HG03521 (cell line): ENCODE data around the gene PPARD.
A peak's percentile ranks its signal among the peaks of the same experiment; 100 is the strongest.

Source experiments
- ATAC-seq: cut with Tn5 transposase; IDR thresholded peaks from one replicate; pipeline ENCODE4 v1.9.1; 2021; ENCODE audit warnings: mild to moderate bottlenecking, moderate library complexity; ENCODE audit not compliant: unreplicated experiment

PPARD gene

DNA sequence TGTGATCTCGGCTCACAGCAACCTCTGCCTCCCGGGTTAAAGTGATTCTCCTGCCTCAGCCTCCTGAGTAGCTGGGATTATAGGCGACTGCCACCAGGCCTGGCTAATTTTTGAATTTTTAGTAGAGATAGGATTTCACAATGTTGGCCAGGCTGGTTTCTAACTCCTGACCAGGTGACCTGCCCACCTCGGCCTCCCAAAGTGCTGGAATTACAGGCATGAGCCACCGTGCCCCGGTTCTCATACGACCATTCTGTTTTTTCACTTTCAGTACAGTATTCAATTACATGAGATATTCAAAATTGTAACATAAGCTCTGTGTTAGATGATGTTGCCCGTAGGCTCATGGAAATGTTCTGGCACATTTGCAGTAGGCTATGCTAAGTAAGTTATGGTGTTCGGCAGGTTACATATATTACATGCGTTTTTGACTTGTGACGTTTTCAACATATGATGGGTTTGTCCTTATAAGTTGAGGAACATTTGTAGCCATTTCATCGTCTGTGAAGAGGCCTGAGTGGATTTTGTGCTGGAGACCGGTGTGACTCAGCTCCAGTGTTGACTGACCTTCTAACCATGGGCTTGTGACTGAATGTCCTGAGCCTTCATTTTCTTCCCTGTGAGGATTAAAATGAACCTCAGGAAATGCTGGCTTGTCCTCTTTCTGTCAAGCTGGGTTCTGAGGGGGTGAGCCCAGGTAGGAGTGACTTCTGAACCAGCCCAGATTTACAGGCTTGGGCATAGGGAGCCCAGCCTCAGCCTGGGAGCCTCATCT lies 12.2 kb downstream of the PPARD start:
- no peak for ATAC-seq

DNA sequence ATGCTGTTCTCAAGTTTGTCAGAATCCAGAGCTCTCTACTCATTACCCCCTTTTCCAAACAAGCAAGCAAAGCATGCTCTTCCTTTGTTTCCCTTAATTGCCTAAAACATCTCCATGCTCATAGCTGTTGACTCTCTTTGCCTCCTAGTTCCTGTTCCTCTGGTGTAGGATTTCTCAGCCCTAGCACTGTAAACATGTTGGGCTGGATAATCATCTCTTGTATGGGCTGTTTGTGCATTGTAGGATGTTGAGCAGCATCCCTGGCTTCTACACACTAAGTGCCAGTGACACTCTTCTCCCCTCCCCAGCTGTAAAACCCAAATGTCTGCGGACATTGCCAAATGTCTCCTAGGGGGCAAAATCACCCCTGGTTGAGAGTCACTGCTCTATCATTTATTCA lies 14.0 kb downstream of the PPARD start:
- no peak for ATAC-seq

DNA sequence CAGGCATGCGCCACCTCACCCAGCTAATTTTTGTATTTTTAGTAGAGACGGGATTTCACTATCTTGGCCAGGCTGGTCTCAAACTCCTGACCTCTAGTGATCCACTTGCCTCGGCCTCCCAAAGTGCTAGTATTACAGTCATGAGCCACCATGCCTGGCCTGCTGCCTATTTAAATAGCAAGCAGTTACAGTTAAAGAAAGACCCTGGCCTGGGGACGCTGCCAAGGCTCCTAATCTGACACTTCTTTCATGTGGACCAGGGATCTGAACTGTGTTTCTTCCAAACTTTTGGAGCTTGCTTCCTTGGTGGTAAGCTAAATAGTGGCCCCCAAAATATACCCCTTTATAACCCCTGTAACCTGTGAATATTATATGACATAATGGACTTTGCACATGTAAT lies 15.3 kb downstream of the PPARD start:
- ATAC-seq = no peak

DNA sequence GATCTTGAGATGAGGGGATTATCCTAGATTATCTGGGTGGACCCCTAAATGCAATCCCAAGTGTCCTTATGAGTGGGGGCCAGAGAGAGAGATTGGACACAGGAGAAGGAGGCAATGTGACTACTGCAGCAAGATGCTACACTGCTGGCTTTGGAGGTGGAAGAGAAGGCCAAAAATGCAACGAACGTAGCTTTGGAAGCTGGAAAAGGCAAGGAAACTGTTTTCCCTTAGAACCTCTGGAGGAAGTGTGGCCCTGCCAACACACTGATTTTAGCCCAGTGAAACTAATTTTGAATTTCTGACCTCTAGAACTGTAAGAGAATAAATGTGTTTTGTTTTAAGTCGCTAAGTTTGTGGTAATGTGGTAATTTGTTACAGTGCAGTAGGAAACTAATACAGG lies 15.7 kb downstream of the PPARD start:
- no peak for ATAC-seq

DNA sequence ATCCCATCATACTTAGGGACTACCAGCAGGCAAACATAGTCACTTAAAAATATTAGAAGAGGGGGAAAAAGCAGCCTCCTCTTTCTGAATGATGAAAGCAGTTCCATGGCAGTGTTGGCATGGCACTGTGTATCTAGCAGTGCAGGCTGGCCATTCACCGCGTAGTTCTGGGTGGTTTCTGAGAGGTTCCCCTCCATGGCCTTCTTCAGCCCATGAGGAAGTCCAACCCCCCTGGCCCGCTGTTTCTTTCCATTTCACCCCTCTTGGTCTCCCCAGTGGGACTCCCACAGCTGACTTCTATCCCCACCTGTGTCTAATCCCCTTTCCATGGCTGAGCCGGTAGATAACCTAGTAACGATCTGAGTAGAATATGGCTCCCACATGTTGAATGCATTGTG lies 17.0 kb downstream of the PPARD start:
- ATAC-seq = no peak

DNA sequence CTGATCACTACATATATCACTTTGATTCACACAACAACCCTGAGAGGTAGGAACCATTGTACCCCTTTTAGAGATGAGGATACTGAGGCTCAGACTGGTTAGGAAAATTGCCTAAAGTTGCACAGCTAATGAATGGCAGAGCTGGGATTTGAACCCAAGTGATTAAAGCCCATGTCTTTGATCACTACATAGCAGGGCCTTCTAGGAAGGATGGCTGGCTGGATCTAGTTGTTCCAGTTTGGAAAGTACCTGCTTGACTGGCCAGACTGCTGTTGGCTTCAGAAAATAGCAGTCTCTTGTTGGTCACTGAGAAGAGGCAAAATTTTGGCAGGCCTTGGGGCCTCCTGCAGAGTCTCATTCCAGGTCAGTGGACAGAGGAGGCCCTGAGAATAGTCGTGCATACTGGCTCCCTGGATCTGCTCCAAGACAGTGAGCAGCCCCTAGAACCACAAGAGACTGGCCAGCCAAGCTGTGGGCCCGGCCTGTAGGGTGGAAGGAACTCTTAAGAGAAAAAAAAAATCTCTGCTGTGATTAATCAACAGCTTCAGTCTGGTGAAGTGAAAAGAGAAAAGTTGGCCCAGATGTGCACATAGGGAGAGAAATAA lies 17.5 kb downstream of the PPARD start:
- ATAC-seq = no peak

DNA sequence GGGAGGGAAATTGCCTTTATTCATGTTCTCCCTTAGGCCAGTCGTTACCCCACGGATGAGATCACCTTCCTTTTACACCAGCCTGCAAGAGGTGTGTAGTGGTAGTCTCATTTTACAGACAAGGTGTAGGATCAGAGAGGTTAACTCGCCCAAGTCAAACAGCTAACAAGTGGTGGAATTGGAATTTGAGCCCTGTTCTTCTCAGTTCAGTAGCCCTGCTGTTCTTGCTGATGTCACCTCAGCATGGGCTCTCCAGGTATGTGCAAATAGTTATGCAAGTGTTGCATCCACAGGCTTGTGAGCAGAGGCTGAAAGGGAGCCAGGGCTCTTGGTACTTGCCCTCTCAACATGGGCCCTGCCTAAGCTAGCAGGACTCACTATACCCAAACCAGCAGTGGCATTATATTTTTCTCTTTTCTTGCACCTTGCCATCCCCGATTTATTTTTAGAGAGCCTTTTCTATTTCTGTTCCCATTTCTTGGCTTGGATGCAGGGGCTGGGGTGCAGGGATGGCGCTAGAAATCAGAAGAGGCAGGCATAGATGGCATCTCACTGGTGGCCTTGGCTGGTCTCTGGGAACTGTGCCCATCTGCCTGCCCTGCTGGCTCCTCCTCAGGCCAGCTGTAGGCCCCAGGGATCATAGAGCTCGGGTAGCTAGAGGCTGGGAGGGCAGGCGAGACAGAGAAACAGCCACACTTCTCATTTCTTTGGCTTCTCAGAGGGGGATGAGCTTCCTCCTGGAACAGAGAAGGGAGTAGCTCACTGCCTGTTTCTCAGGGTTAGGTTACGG lies 18.2 kb downstream of the PPARD start:
- no peak for ATAC-seq

DNA sequence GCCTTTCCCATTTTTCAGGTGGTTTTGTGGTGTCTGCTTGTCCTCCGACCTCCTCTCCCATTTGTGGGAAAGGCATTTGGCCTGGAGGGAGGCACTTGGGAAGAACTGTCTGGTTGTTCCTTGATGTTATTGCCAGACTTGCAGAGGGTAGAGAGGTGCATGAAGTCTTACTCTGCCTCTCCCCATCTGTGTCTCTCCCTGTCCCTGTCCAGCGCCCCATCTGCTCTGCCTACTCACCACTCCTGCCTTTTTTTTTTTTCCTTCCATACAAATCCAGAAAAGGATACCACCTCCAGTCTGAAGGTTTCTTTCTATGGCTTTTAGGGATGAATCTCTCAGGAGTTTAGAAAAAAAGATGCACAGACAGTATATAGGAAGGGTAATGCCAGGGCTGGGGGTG lies 19.8 kb downstream of the PPARD start:
- ATAC-seq = no peak

DNA sequence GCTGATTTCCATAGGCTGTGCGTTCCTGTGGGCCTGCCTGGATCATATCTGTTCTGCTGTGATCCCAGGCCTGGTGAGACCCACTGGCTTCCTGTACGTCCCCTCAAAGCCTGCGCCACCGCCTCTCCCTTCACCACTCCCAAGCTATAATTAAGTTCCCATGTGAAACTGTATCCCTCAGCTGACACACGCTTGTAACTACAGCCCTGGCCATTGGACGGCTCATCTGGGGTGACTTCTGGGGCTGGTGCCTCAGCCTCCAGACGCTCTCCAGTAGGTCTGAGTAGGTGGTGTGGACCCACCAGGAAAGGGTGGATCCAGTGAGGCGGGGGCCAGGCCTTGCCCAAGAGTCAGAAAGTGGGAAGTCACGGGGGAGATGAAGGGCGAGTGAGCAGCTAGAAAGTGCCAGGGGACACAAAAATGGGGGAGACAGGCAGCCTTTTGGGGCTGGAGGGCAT lies 21.0 kb downstream of the PPARD start:
- ATAC-seq = no peak

DNA sequence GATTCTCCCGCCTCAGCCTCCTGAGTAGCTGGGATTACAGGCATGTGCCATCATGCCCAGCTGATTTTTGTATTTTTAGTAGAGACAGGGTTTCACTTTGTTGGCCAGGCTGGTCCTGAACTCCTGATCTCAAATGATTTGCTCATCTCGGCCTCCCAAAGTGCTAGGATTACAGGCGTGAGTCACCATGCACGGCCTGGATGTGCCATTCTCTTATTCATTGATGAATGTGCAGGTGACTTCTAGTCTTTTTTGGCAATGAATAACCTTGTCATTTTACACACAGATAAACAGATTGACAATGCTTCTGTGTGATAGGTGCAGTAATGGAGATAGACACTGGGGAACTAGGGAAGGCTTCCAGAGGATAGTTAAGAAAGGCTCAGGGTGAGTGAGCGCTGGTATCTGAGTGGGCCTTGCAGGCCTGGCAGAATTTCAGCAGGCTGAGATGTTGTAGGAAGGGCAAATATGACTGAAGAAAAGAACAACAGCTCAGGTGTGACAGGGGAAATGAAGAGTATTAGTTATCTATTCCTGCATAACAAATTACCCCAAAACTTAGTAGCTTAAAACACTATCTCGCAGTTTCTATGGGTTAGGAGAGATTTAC lies 23.3 kb downstream of the PPARD start:
- ATAC-seq = no peak

DNA sequence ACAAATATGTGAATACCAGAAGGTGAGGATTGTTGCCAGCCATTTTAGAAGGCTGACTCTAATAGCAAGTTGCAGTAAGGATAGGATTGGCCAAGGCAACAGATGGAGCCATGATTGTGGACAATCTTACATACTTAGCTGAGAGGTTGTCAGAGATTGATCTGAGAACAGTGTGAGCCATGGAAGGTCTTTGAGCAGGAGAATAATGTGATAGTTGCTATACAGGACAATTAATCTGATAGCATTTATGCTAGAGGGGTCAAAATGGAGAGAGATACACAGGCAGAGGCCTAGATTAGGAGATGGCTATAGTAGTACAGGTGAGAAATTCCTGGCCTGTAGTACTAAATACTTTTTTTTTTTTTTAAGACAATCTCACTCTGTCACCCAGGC lies 23.8 kb downstream of the PPARD start:
- no peak for ATAC-seq

DNA sequence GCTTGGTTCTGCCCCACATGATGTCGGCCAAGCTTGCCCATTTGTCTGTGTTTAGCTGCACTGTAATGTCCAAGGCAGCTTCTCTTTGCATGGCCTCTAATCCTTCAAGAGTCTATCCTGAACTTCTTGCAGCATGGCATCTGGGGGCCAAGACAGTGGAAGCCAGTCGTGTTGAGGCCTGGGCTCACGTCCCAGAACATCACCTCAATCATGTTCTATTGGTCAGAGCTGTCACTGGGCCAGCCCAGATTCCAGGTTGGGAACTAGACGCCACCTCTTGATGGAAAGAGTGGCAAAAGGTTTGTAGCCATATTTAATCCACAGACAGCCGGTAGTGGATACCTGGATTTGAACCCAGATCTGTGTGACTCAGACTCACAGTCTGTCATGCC lies 25.3 kb downstream of the PPARD start:
- ATAC-seq = no peak

DNA sequence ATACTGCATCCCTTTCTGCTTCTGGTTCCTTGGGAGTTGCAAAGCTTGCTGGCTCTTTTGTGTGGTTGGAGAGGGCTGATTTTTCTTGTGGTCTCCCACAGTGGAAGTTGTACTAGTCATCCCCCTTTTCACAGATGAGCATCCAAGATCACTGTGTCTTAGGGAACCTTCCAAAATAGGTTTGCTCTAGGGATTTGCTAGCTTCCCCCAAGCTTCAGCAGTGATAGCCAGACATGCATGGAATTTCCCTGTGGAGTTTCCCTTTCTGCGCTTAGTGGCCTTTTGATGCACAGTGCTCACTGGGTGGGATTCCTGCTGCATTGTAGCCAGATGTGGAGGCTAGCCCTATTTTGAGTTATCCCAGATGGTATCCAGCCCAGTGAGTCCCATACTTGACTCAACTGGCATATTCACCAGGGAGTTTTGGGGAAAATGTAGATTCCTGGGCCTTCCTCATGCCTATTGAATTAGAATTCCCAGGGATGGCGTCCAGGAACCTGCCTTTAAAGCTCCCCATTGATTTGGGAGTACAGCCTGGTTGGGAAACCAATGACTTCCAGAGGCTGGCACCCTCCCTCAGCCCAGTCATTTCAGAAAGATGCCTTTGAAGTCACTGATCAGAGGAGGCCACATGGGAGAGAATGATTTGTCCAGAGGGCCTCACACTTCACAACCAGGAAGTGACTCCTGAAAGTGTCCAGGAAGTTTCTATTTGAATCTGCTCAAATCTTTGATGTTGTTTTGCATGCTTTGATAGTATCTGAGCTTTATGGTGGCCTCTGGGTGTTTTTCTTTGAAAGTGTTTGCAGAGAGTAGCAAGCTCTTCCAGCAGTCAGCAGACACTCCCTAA lies 25.9 kb downstream of the PPARD start:
- no peak for ATAC-seq

DNA sequence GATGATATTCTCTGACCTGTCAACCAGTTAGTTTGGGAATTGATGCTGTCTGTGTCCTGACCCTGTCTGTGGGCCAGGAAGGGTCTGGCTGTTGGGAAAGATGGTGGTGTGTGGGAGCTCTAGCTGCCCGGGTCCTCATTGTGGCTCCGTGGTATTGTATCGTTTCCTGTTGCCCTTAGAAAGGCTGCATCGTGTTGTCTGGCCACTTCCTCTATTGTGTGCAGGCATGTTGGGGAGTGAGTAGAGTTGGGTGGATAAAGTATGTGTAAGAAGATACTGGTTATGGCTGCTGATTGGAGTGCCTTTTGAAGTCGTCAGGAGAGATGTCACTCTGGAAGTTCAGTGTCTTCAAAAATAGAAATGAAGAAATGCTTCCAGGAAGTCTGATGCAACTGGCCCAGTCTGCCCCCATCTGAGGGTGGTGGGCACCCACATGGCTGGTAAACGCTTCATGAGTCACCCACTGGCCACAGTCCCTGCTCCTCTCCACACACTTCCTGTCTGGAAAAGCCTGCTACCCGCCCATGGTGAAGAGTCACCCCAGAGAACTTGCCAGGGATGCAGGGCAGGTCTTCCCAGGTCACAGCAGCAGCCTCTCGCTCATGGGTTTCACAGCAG lies 27.9 kb downstream of the PPARD start:
- ATAC-seq = peak; percentile 77

DNA sequence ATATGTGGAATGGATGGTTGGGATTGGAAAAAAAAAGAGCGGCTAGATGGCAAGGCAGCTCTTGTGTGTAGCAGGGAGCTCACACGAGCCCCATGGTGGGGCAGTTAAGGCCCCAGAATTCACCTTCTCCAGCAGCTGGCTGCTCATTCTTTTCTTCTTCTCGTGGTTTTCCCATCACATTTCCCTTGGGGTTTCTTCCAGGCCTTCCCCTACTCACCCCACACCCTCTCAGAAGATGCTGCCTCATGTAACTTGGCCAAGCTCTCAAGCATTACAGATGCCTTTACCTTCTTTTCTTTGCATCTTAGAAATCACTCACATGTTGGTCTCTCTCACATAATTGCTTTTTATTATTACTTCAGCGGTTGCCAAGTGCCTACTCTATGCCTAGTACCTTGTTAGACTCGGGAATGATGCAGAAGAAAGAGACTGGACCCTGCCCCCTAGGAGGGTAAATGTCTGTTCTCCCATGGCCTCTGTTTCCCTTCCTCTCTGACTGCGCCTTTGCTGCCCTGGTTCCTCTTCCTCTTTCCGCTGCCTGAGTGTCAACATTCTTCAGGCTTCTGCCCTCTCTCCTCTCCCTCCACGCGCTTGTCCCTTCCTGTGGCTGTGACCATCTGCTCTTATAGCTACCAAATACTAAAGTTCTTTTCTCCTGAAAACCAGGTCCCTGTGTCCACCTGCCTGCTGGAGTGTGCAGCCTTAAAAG lies 28.6 kb downstream of the PPARD start:
- ATAC-seq = no peak

DNA sequence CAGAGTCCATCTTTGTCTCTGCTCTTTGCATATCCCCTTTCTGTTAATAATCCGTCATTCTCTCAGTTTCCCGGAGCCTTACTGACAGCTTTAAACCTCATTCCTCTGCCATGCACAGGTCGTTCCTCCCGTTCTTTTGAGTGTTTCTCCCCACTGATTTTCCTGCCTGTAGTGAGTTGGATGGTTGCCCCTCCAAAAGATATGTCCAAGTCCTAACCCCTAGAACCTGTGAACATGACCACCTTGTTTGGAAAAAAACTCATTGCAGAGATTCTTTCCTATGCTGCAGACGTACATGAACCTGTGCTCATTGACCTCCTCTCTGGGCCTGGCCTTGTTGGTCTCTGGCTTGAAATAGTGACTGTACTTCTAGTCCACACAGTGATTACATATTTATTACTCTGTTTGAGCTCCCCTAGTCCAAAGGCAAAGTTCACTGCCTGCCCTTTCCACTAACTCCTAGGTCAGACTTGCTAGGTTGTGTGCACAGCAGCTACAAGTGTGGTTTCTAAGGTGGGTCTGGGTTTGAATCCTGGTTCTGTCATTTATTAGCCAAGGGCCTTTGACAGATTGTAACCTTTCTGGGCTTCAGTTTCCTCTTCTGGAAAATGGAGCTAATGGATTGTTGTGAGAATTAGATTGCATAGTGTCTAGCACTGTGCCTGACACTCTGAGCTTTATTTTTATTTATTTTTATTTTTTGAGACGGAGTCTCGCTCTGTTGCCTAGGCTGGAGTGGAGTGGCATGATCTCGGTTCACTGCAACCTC lies 29.3 kb downstream of the PPARD start:
- no peak for ATAC-seq

DNA sequence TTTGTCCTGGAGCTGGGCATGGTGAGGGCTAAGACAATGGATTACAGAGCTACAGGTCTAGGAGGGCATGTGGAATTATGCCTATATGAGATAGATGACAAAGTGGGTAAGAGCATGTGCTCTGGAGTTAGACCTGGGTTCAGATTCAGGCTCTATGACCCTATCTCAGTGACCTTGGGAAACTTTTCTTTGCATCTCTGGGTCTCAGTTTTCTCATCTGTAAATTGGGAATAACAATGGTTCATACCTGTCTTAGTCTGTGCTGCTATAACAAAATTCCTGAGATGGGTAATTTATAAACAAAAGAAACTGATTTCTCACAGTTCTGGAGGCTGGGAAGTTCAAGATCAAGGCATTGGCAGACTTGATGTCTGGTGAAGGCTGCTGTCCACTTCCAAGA lies 30.3 kb downstream of the PPARD start:
- ATAC-seq = no peak

DNA sequence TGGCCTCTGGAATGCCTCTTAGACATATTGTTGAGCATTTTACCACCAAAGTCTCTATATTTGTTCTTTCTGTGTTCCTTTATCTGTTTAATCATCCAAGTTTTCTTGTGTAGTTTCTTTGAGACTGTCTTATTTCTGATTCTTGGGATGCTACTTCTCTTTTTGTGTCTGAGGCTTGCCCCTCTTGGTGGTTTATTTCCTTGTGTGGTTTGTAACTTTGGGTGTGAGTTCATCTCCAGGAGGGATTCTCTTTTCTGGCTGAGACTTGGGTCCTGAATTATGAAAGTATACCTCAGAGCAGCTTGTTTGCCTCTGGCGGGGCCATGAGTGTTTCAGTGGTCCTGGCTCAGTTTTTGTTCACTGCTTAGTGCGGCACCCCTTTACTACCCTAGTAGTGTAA lies 33.9 kb downstream of the PPARD start:
- ATAC-seq = no peak

DNA sequence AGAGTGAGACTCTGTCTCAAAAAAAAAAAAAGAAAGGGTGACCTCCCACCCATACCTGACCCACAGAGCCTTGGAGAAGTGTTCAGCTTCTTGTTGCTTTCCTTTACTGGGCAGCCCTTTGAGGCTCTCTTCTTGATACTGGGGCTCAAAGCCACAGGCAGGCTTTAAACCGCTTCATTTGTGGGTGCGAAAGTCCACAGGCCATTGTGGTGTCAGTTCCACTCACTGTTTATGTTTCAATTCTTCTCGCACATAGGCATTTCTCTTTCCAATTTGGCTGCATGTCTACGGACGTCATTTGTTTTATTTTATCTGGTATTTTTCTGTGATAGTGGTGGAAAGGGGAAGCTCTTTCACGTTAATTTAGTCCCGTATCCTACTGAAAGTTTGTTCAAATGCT lies 34.6 kb downstream of the PPARD start:
- ATAC-seq = no peak
